Endothelial cell of umbilical vein (primary cell): Measurements from ENCODE around the gene NOP10. TPM values are rescaled to one million over a fixed set of nuclear protein-coding genes. Genes with fewer than 3 reads are reported as not detected.

Experiments
- BruUV-seq: library from RNA; stranded (reverse); fragments of 400-500 nt; replicated peaks from 2 replicates; lab custom pipeline; 2021; lab: Mats Ljungman, UMichigan
- CTCF ChIA-PET: fragments of 300-600, 350-600 bp; sonication (Branson Sonifier 250); formaldehyde crosslinking; loops from one replicate; lab custom pipeline; 2021; ENCODE audit warnings: antibody characterized with exemption, inconsistent platforms; lab: Charles Lee
- POLR2A ChIA-PET: fragments of 300-600, 350-600 bp; sonication (Branson Sonifier 250); formaldehyde crosslinking; loops from one replicate; lab custom pipeline; 2021; ENCODE audit warnings: antibody characterized with exemption, inconsistent platforms; lab: Charles Lee
- DNase-seq: peaks from one replicate; pipeline ENCODE4 v3.0.0-alpha.2; 2011; ENCODE audit warnings: low read depth, low spot score
- FAIRE-seq: peaks from 2 replicates; lab custom pipeline; 2011; peaks lifted over from hg19 to GRCh38; lab: Jason Lieb, UNC
- H2AFZ ChIP-seq: 2 replicates; pipeline ENCODE4 v1.6.0; 2012; ENCODE audit warnings: low read depth, low read length, control low read depth, inconsistent platforms
- H3K27ac ChIP-seq: 2 replicates; pipeline ENCODE4 v1.5.1; 2011; ENCODE audit warnings: low read depth, mild to moderate bottlenecking, control low read depth, low read length, moderate library complexity; ENCODE audit not compliant: insufficient read depth
- H3K27me3 ChIP-seq, 2 experiments: 2 replicates each; pipeline versions ENCODE4 v1.6.0 to v1.6.1; 2011; ENCODE audit warnings: low read length in 2 of 2, mixed read lengths in 1 of 2; ENCODE audit not compliant: control insufficient read depth in 2 of 2, insufficient read depth in 2 of 2
- H3K36me3 ChIP-seq, 2 experiments: 2 replicates in 1 of 2; 3 replicates in 1 of 2; pipeline ENCODE4 v1.5.1; 2011; ENCODE audit warnings: low read length in 2 of 2, mild to moderate bottlenecking in 1 of 2, moderate library complexity in 1 of 2; ENCODE audit not compliant: control insufficient read depth in 2 of 2, insufficient read depth in 2 of 2; ENCODE audit errors: extremely low read depth in 1 of 2
- H3K4me1 ChIP-seq: 3 replicates; pipeline ENCODE4 v1.5.1; 2011; ENCODE audit warnings: mild to moderate bottlenecking, low read length; ENCODE audit not compliant: control insufficient read depth, insufficient read depth; ENCODE audit errors: extremely low read depth
- H3K4me2 ChIP-seq: 2 replicates; pipeline ENCODE4 v1.6.1; 2011; ENCODE audit warnings: low read length, control low read depth, mixed read lengths; ENCODE audit not compliant: insufficient read depth
- H3K4me3 ChIP-seq, 3 experiments: fragments of 200-600 bp in 1 of 3; sonication (generic), shearing (Covaris generic) in 1 of 3; replicated peaks in 1 of 3; 2 replicates each; pipeline ENCODE4 v1.5.1; 2011 to 2016; ENCODE audit warnings: control low read depth in 3 of 3, low read length in 3 of 3, mild to moderate bottlenecking in 2 of 3, inconsistent platforms in 1 of 3, low read depth in 1 of 3, moderate library complexity in 1 of 3; ENCODE audit not compliant: insufficient read depth in 1 of 3
- H3K79me2 ChIP-seq: 2 replicates; pipeline ENCODE4 v1.6.0; 2012; ENCODE audit warnings: low read length, inconsistent platforms; ENCODE audit not compliant: control insufficient read depth, insufficient read depth
- H3K9ac ChIP-seq: replicated peaks from 2 replicates; pipeline ENCODE3; 2011; ENCODE audit warnings: low read length, control low read depth; ENCODE audit not compliant: insufficient read depth; ENCODE audit errors: extremely low read depth
- H3K9me1 ChIP-seq: replicated peaks from 3 replicates; pipeline ENCODE4 v1.6.0; 2011; ENCODE audit warnings: mild to moderate bottlenecking, low read length; ENCODE audit not compliant: control insufficient read depth, insufficient read depth; ENCODE audit errors: extremely low read depth
- H3K9me3 ChIP-seq: replicated peaks from 2 replicates; pipeline ENCODE4 v1.5.1; 2012; ENCODE audit warnings: low read length, inconsistent platforms; ENCODE audit not compliant: control insufficient read depth, insufficient read depth
- H4K20me1 ChIP-seq: replicated peaks from 2 replicates; pipeline ENCODE3; 2011; ENCODE audit warnings: mild to moderate bottlenecking, low read length; ENCODE audit not compliant: control insufficient read depth, insufficient read depth; ENCODE audit errors: extremely low read depth
- CTCF ChIP-seq, 2 donors: IDR thresholded peaks; 1 replicate in 1 of 2; 2 replicates in 1 of 2; pipeline ENCODE4 v1.5.1; 2011; ENCODE audit warnings: low read length in 2 of 2, mild to moderate bottlenecking in 2 of 2, moderate library complexity in 2 of 2, control low read depth in 1 of 2, inconsistent platforms in 1 of 2, low read depth in 1 of 2; ENCODE audit not compliant: insufficient read depth in 1 of 2; ENCODE audit errors: extremely low read depth in 1 of 2
- EZH2 ChIP-seq: IDR thresholded peaks from 2 replicates; pipeline ENCODE4 v1.6.1; 2012; ENCODE audit warnings: borderline replicate concordance, low read depth, mild to moderate bottlenecking, moderate library complexity, low read length, inconsistent platforms; ENCODE audit not compliant: severe bottlenecking
- FOS ChIP-seq: IDR thresholded peaks from 2 replicates; pipeline ENCODE4 v1.6.1; 2011; ENCODE audit warnings: mild to moderate bottlenecking, low read length, moderate library complexity, borderline replicate concordance; ENCODE audit not compliant: insufficient read depth
- GATA2 ChIP-seq: IDR thresholded peaks from 2 replicates; pipeline ENCODE4 v1.7.0; 2011; ENCODE audit warnings: low read depth, mild to moderate bottlenecking, moderate library complexity, mixed read lengths, low read length; ENCODE audit not compliant: insufficient read length, insufficient read depth
- JUN ChIP-seq: IDR thresholded peaks from 2 replicates; pipeline ENCODE4 v1.6.1; 2011; ENCODE audit warnings: borderline replicate concordance, low read depth; ENCODE audit not compliant: insufficient read length, insufficient read depth
- MYC ChIP-seq: IDR thresholded peaks from one replicate; pipeline ENCODE4 v1.6.1; 2011; ENCODE audit warnings: mild to moderate bottlenecking, low read depth, low read length
- POLR2A ChIP-seq: IDR thresholded peaks from 2 replicates; pipeline ENCODE4 v1.6.1; 2012; ENCODE audit warnings: low read depth, mild to moderate bottlenecking, control low read depth, low read length
- POLR2AphosphoS5 ChIP-seq: IDR thresholded peaks from 2 replicates; pipeline ENCODE4 v1.6.1; 2012; ENCODE audit warnings: low read depth, mild to moderate bottlenecking, control low read depth, low read length, moderate library complexity; ENCODE audit not compliant: insufficient read depth
- dilution Hi-C: fragments of 300-500 bp; cut with MboI; formaldehyde crosslinking; loops from one replicate; pipeline ENCODE4 v1.15.0; 2019; ENCODE audit warnings: low sequenced_read_pairs; ENCODE audit not compliant: extremely low pct_ligation_motif_present
- intact Hi-C: fragments of 100-400 bp; cut with micrococcal nuclease; formaldehyde crosslinking; loops from one replicate; pipeline ENCODE4 v1.10.0; 2022
- microRNA counts: library from miRNA; unstranded; fragments of <30 nt; microRNA quantifications from one replicate; lab custom pipeline; 2016
- microRNA-seq: library from miRNA; unstranded; fragments of <30 nt; microRNA quantifications from one replicate; pipeline ENCODE4 v1.2.0, GENCODE V29; 2021; ENCODE audit warnings: borderline number of aligned reads, borderline replicate concordance
- polyA plus RNA-seq, 4 experiments: library from polyadenylated mRNA; depleted of rRNA in 3 of 4; stranded (reverse) in 3 of 4; unstranded in 1 of 4; fragments of >200 nt; gene quantifications; 2 replicates each; pipeline versions ENCODE4 v1.2.1 to v1.2.3, GENCODE V29; 2011 to 2012; ENCODE audit warnings: missing spikeins in 1 of 4
- small RNA-seq: library from RNA; depleted of rRNA; stranded (forward); fragments of <200 nt; gene quantifications from one replicate; pipeline ENCODE3, GENCODE V24; 2012; ENCODE audit warnings: low replicate concordance, low read depth; ENCODE audit not compliant: insufficient read depth, insufficient read length
- total RNA-seq: library from RNA; stranded (reverse); gene quantifications from 2 replicates; pipeline ENCODE4 v1.2.3, GENCODE V29; 2021
- TF ChIP-seq, protein P1 (sequence below): IDR thresholded peaks from 2 replicates; pipeline ENCODE4 v1.6.1; 2011; ENCODE audit not compliant: insufficient read depth, insufficient read length

The NOP10 gene
- total and polyA plus RNA-seq, 2 donors (not counting 3 experiments of a cell fraction or from before 2014, with no cell fraction given): 225 to 710 TPM

DNA sequence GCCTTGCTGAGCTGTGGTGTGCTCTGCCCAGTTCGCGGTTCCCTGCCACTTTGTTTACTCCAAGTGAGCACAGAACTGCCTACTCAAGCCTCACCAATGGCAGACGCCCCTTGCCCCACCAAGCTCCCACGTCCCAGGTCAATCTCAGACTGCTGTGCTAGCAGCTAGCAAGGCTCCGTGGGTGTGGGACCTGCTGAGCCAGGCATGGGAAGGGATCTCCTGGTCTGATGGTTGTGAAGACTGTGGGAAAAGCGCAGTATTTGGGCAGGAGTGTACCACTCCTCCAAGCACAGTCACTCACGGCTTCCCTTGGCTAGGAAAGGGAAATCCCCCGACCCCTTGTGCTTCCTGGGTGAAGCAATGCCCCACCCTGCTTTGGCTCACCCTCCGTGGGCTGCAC, 50.3 kb downstream of the NOP10 start:
- no peaks in the 10 kb centered on the region for H3K9me1 ChIP-seq
- no peaks in the 10 kb centered on the region for H3K4me1 ChIP-seq
- H2AFZ ChIP-seq: no peak overlapping the region
- H3K9ac ChIP-seq: no peak overlapping the region
- no peak overlapping the region for H3K27ac ChIP-seq
- H3K36me3 ChIP-seq: peaks cover 0 to 2% of the 10 kb centered on the region in 2 experiments
- ChIA-PET CTCF (no interaction called here), POLR2A (no interaction called here)
- intact Hi-C loops: no loop called here
- no peak for DNase-seq
- H3K9me3 ChIP-seq: no peaks in the 10 kb centered on the region
- BruUV-seq: no TSS peak
- no peaks in the 10 kb centered on the region for H3K27me3 ChIP-seq
- no peak overlapping the region for H3K4me2 ChIP-seq
- H3K79me2 ChIP-seq: peaks cover 2% of the 10 kb centered on the region
- dilution Hi-C loops: no loop called here
- FAIRE-seq: no peak
- H4K20me1 ChIP-seq: no peaks in the 10 kb centered on the region
- H3K4me3 ChIP-seq: no peak overlapping the region
- TF ChIP-seq FOS (no peak), GATA2 (no peak), EZH2 (no peak), CTCF (IDR thresholded peaks at IDR 0.05; ENCODE audit: extremely low read depth in 1 of 2, insufficient read depth in 1 of 2, low read depth in 1 of 2, low read length in 2 of 2) (no peak), POLR2AphosphoS5 (no peak), JUN (no peak), POLR2A (no peak), MYC (no peak)
- TF ChIP-seq, protein P1, sequence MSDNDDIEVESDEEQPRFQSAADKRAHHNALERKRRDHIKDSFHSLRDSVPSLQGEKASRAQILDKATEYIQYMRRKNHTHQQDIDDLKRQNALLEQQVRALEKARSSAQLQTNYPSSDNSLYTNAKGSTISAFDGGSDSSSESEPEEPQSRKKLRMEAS: no peak

MicroRNA genes within 50 kb of the gene (microRNA counts, 767-probe panel; counts per million panel counts)
- 723 counts per million, percentile 96 among the panel's probes with 10 or more counts for microRNA hsa-miR-1233 (lab: Ali Mortazavi, UCI)

Small RNA genes lying within 50 kb of the gene (microRNA-seq; reads per million reads assigned to microRNA genes)
- gene MIR1233-1: not detected

Small RNA genes lying within 50 kb of the gene (small RNA-seq; reads per million reads assigned to genes)
- gene MIR1233-1 (not detected), gene RF00019 (not detected)

Other genes starting within 250 kb of the NOP10 start
- gene EMC7, start 241.3 kb downstream of the NOP10 start, total RNA-seq: 69.9 and 70.6 TPM in 2 replicates
- gene EMC7, start 241.3 kb downstream of the NOP10 start, polyA plus RNA-seq: 46.9 and 57.0 TPM in 2 replicates
- 1.1 TPM in 2 replicates for gene PGBD4, start 241.1 kb downstream of the NOP10 start, total RNA-seq
- 0.39 and 0.41 TPM in 2 replicates for gene PGBD4, start 241.1 kb downstream of the NOP10 start, polyA plus RNA-seq
- gene KATNBL1, start 133.0 kb downstream of the NOP10 start, total RNA-seq: 56.8 and 57.9 TPM in 2 replicates
- gene KATNBL1, start 133.0 kb downstream of the NOP10 start, polyA plus RNA-seq: 10.7 and 14.1 TPM in 2 replicates
- 109 and 123 TPM in 2 replicates for gene EMC4, start 118.1 kb downstream of the NOP10 start, total RNA-seq
- gene EMC4, start 118.1 kb downstream of the NOP10 start, polyA plus RNA-seq: 97.4 and 108 TPM in 2 replicates
- 27.1 and 29.4 TPM in 2 replicates for gene SLC12A6, start 5.4 kb downstream of the NOP10 start, total RNA-seq
- 17.6 and 21.4 TPM in 2 replicates for gene SLC12A6, start 5.4 kb downstream of the NOP10 start, polyA plus RNA-seq
- not detected in 2 replicates for gene NUTM1, start 179 bp upstream of the NOP10 start, total RNA-seq
- not detected in 2 replicates for gene NUTM1, start 179 bp upstream of the NOP10 start, polyA plus RNA-seq
- 44.0 and 49.3 TPM in 2 replicates for gene LPCAT4, start 24.1 kb upstream of the NOP10 start, total RNA-seq
- gene LPCAT4, start 24.1 kb upstream of the NOP10 start, polyA plus RNA-seq: 51.3 and 69.2 TPM in 2 replicates
- 53.5 and 61.1 TPM in 2 replicates for gene GOLGA8A, start 94.7 kb upstream of the NOP10 start, total RNA-seq
- 12.3 and 17.8 TPM in 2 replicates for gene GOLGA8A, start 94.7 kb upstream of the NOP10 start, polyA plus RNA-seq
- 36.0 and 45.0 TPM in 2 replicates for gene GOLGA8B, start 240.5 kb upstream of the NOP10 start, total RNA-seq
- gene GOLGA8B, start 240.5 kb upstream of the NOP10 start, polyA plus RNA-seq: 22.1 and 30.9 TPM in 2 replicates